Osteoblast (primary cell): ENCODE measurements around the gene PIP4P1. TPM values are rescaled to one million over a fixed set of nuclear protein-coding genes. Genes with fewer than 3 reads are reported as not detected.
"Not testable (repeated sequence)": the region's sequence is repeated elsewhere in the genome, so short reads cannot be mapped to it uniquely, and the experiment has no call there.

Source experiments
- DNase-seq: peaks from one replicate; pipeline ENCODE4 v3.0.0; 2011; ENCODE audit warnings: low spot score, mixed read lengths; ENCODE audit not compliant: insufficient read length; ENCODE audit errors: missing footprints
- H2AFZ ChIP-seq: 2 replicates; pipeline ENCODE4 v1.6.0; 2011; ENCODE audit warnings: mild to moderate bottlenecking, low read length
- H3K27ac ChIP-seq: 2 replicates; pipeline ENCODE4 v1.5.1; 2011; ENCODE audit warnings: mild to moderate bottlenecking, low read depth, low read length, moderate library complexity
- H3K27me3 ChIP-seq: 2 replicates; pipeline ENCODE4 v1.6.0; 2012; ENCODE audit warnings: mild to moderate bottlenecking, control low read depth, inconsistent platforms, low read length, moderate library complexity; ENCODE audit not compliant: insufficient read depth
- H3K36me3 ChIP-seq: 2 replicates; pipeline ENCODE4 v1.5.1; 2011; ENCODE audit warnings: mild to moderate bottlenecking, low read length, control low read depth, moderate library complexity; ENCODE audit not compliant: insufficient read depth
- H3K4me1 ChIP-seq: 2 replicates; pipeline ENCODE4 v1.5.1; 2011; ENCODE audit warnings: mild to moderate bottlenecking, low read length, control low read depth, moderate library complexity; ENCODE audit not compliant: insufficient read depth
- H3K4me2 ChIP-seq: 2 replicates; pipeline ENCODE4 v1.6.0; 2011; ENCODE audit warnings: mild to moderate bottlenecking, low read length; ENCODE audit not compliant: insufficient read depth
- H3K4me3 ChIP-seq: fragments of 200-600 bp; sonication (generic); 3 replicates; pipeline ENCODE4 v1.5.1; 2012; ENCODE audit warnings: mild to moderate bottlenecking, low read length, inconsistent platforms; ENCODE audit not compliant: insufficient read depth
- H3K79me2 ChIP-seq: 2 replicates; pipeline ENCODE4 v1.6.0; 2012; ENCODE audit warnings: mild to moderate bottlenecking, low read length, control low read depth, inconsistent platforms; ENCODE audit not compliant: insufficient read depth
- H3K9me3 ChIP-seq: 2 replicates; pipeline ENCODE4 v1.5.1; 2011; ENCODE audit warnings: low read depth, low read length, control low read depth
- H4K20me1 ChIP-seq: 2 replicates; pipeline ENCODE4 v1.6.0; 2012; ENCODE audit warnings: mild to moderate bottlenecking, low read length, control low read depth; ENCODE audit not compliant: insufficient read depth
- CTCF ChIP-seq: IDR thresholded peaks from 2 replicates; pipeline ENCODE4 v1.5.1; 2011; ENCODE audit warnings: mild to moderate bottlenecking, low read depth, low read length, moderate library complexity; ENCODE audit errors: extremely low read depth
- total RNA-seq: library from RNA; depleted of rRNA; stranded (reverse); fragments of >200 nt; gene quantifications from 2 replicates; pipeline ENCODE4 v1.2.3, GENCODE V29; 2012

PIP4P1 gene
- 41.0 and 46.3 TPM in 2 replicates for total RNA-seq

- H2AFZ ChIP-seq = peak within 1 kb of the TSS; percentile 87
- no peak for TF ChIP-seq CTCF
- no peaks in the 10 kb centered on the region for H3K9me3 ChIP-seq
- peaks cover 5% of the 10 kb centered on the region for H3K27me3 ChIP-seq
- H3K4me2 ChIP-seq = peak within 1 kb of the TSS; percentile 98
- peak within 1 kb of the TSS; percentile 88 for H3K4me3 ChIP-seq
- H3K79me2 ChIP-seq = peaks cover 46% of the 10 kb centered on the region
- peaks cover 7% of the 10 kb centered on the region for H4K20me1 ChIP-seq
- peak; percentile 99 for DNase-seq
- H3K4me1 ChIP-seq = peaks cover 19% of the 10 kb centered on the region
- H3K36me3 ChIP-seq = peaks cover 35% of the 10 kb centered on the region
- H3K27ac ChIP-seq = peak within 1 kb of the TSS; percentile 82
Measured at GRCh38 chr14:20461225-20462141, at the start of gene PIP4P1. Gene PIP4P1 (minus strand): TSS chr14:20461434. CDS start chr14:20461325, 109 bp downstream.

- Histone ChIP-seq H3K79me2 (no peaks in the 10 kb centered on the region), H3K9me3 (no peaks in the 10 kb centered on the region), H3K36me3 (no peaks in the 10 kb centered on the region), H2AFZ (no peak overlapping the region), H4K20me1 (no peaks in the 10 kb centered on the region), H3K4me3 (no peak overlapping the region), H3K27me3 (no peaks in the 10 kb centered on the region), H3K27ac (no peak overlapping the region), H3K4me1 (peaks cover 4% of the 10 kb centered on the region), H3K4me2 (no peak overlapping the region)
- TF ChIP-seq CTCF = no peak
- no peak for DNase-seq
Measured at GRCh38 chr14:20508367-20508766, 47.1 kb upstream of the PIP4P1 start.

GRCh38 chr14:20507537-20507936, 46.3 kb upstream of the PIP4P1 start:
- H3K4me3 ChIP-seq, H3K79me2 ChIP-seq, H3K4me2 ChIP-seq, H2AFZ ChIP-seq, H3K36me3 ChIP-seq, H3K27ac ChIP-seq, DNase-seq, H3K4me1 ChIP-seq, H3K27me3 ChIP-seq, H4K20me1 ChIP-seq, H3K9me3 ChIP-seq: not testable (repeated sequence)

- not testable (repeated sequence) for H3K27me3 ChIP-seq, H3K36me3 ChIP-seq, H3K27ac ChIP-seq, H3K9me3 ChIP-seq, H3K4me2 ChIP-seq, H3K4me3 ChIP-seq, H3K4me1 ChIP-seq, DNase-seq, H3K79me2 ChIP-seq, H4K20me1 ChIP-seq, H2AFZ ChIP-seq
Measured at GRCh38 chr14:20506752-20507151, 45.5 kb upstream of the PIP4P1 start.

GRCh38 chr14:20506276-20506675, 45.0 kb upstream of the PIP4P1 start:
- H3K4me3 ChIP-seq, H3K4me1 ChIP-seq, H3K27ac ChIP-seq, H3K9me3 ChIP-seq, H3K27me3 ChIP-seq, DNase-seq, H2AFZ ChIP-seq, H3K79me2 ChIP-seq, H4K20me1 ChIP-seq, H3K36me3 ChIP-seq, H3K4me2 ChIP-seq: not testable (repeated sequence)
